ENCODE results near the gene FSD2.
"Not testable (repeated sequence)": the region's sequence is repeated elsewhere in the genome, so short reads cannot be mapped to it uniquely, and the experiment has no call there.

The FSD2 gene

DNA sequence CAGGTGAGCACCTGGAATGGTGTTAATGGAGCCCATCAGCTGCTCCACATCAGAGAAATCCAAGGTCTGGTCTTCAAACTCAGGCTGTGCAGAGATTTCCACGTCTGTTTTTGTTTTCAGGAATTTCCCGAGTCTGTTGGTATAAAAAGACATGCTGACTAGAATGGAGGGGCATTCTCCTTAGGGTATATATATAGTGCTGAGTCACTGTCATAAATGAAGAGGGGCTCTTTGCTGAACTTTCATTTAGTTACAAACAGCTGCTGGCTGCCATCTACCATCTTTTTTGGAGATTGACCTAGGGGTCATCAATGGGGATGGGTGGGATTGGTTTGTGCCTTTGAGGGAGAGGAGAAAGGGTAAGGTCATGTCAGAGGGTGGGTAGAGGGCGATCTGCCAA is 27.1 kb downstream of the FSD2 start:
- H3K27me3 ChIP-seq (ENCODE audit: control insufficient read depth, insufficient read depth, low read length), result no peaks in the 10 kb centered on the region
- H3K4me1 ChIP-seq (ENCODE audit: control insufficient read depth, insufficient read depth, low read length), result no peaks in the 10 kb centered on the region
- no peak overlapping the region for H3K9ac ChIP-seq (ENCODE audit: low read depth, low read length)
- no peaks in the 10 kb centered on the region for H3K9me3 ChIP-seq (ENCODE audit: control insufficient read depth, insufficient read depth, low read length)
- H3K4me3 ChIP-seq (ENCODE audit: low read depth, low read length), result no peak overlapping the region
- H3K36me3 ChIP-seq (ENCODE audit: control insufficient read depth, insufficient read depth, low read length), result no peaks in the 10 kb centered on the region

DNA sequence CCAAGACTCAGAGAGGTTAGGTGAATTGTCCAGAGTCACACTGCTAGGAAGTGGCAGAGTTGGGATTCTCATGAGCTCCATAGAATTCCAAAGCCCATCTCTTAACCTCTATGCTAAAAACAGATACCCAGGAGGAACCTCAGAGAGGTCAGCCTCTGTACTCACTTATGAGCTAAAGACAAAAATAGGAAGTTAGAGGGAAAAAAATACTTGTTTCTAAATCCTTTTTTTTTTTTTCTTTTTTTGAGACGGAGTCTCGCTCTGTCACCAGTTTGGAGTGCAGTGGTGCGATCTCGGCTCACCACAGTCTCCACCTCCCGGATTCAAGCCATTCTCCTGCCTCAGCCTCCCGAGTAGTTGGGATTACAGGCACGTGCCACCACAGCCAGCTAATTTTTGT is 31.4 kb downstream of the FSD2 start:
- Histone ChIP-seq H3K4me1 (ENCODE audit: control insufficient read depth, insufficient read depth, low read length) (no peaks in the 10 kb centered on the region), H3K9ac (ENCODE audit: low read depth, low read length) (no peak overlapping the region), H3K9me3 (ENCODE audit: control insufficient read depth, insufficient read depth, low read length) (no peaks in the 10 kb centered on the region), H3K27me3 (ENCODE audit: control insufficient read depth, insufficient read depth, low read length) (no peaks in the 10 kb centered on the region), H3K36me3 (ENCODE audit: control insufficient read depth, insufficient read depth, low read length) (no peaks in the 10 kb centered on the region), H3K4me3 (ENCODE audit: low read depth, low read length) (no peak overlapping the region)

DNA sequence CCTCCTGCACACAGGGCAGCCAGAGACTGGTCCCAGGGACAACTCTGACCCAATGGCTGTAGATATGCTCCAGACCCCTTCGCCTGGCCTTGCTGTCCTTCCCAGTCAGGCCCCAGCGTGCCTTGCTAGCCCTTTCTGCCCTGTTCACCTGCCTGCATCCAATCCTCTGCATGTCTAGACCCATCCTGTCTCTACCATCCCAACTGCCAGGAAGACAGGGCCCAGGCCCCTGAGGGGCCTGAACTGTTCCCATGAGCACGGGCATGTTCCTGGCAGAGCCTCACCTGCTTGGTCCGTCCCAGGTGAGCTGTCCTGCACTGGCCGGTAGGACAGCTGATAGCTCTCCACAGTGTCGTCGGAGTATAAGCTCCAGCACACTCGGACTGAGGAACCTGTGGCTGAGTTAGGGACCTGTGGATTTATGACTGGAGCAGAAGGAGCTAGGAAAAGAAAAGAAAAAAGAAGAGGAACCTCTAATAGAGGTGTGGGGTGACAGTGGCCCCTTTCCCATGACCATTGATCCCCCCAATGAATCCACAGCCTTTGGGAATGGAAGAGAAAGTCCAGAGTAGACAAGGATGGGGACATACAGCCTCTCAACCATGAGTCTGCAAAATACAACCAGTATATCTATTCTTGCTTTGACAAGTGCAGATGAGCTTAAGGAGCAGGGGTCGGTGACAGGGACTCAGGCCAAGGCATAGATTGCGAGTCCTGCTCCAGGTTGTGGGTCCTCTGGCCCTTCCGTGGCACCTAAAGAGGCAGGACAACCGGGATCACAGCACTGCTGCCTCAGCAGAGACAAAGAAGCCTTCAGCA is 33.9 kb downstream of the FSD2 start:
- H3K36me3 ChIP-seq (ENCODE audit: control insufficient read depth, insufficient read depth, low read length), result no peaks in the 10 kb centered on the region
- no peak overlapping the region for H3K9ac ChIP-seq (ENCODE audit: low read depth, low read length)
- no peaks in the 10 kb centered on the region for H3K4me1 ChIP-seq (ENCODE audit: control insufficient read depth, insufficient read depth, low read length)

DNA sequence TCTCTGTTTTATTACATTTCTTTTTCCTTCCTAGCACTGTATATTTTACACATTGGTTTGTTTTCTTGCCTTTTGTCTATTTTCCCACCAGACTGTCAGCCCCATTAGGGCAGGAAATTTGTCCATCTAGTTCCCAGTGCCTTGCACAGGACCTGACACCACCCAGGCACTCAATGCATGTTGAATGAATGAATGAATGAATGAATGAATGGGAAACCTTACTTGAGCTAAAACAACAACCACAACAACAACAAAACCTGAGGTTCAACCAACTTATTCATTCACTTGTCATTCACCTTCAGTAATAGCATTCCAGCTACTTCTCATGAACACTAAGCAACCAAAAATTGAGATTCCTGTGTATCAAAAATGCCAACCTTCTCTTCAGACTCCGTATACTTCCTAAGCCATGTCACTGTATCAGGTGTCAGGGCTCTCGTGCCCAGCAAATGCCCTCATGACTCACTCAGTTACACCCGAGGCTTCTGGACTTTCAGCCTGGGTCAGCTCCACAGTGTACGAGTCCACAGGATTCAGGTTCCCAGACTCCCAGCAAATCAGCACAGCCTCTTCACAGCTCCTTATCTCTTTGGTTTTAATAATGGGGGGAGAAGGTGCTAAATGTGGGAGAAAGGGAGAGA is 37.3 kb downstream of the FSD2 start:
- Histone ChIP-seq H3K4me1 (ENCODE audit: control insufficient read depth, insufficient read depth, low read length) (no peaks in the 10 kb centered on the region), H3K9ac (ENCODE audit: low read depth, low read length) (no peak overlapping the region), H3K4me3 (ENCODE audit: low read depth, low read length) (no peak overlapping the region), H3K9me3 (ENCODE audit: control insufficient read depth, insufficient read depth, low read length) (no peaks in the 10 kb centered on the region), H3K27me3 (ENCODE audit: control insufficient read depth, insufficient read depth, low read length) (no peaks in the 10 kb centered on the region), H3K36me3 (ENCODE audit: control insufficient read depth, insufficient read depth, low read length) (no peaks in the 10 kb centered on the region)

More for the DNA sequence above, 33.9 kb downstream of the FSD2 start:
- Histone ChIP-seq H3K9me3 (ENCODE audit: control insufficient read depth, insufficient read depth, low read length) (no peaks in the 10 kb centered on the region), H3K27me3 (ENCODE audit: control insufficient read depth, insufficient read depth, low read length) (no peaks in the 10 kb centered on the region), H3K4me3 (ENCODE audit: low read depth, low read length) (no peak overlapping the region)

DNA sequence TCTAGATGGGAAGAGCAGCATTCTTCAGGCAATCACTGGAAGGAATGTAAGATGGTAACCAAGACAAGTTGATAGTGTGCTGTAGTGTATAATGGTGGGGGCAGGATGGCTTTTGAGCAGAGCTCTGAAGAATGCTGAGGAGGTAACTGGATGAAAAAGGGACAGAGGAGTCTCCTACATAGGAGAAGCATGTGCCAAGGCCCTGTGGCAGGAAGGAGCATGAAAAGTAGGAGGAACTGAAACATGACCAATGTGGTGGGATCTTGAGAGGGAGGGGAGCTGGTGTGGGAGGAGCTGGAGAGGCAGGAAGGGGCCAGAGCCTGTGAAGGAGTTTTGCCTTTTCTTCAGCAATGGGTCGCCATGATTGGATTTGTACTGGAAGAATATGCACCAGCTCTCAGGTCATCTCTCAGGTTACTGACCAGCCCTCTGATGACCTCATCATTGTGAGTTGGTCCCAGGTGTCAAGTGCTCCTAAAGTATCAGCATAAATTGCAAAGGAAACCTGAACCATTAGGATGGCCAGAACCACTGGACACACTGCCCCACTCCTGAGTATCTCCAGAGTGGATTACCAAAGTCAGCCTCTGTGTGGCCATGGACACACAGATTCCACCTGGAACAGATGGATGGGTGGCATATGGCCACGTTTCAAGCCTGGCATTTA is 38.6 kb downstream of the FSD2 start:
- Histone ChIP-seq H3K9ac (ENCODE audit: low read depth, low read length) (no peak overlapping the region), H3K4me3 (ENCODE audit: low read depth, low read length) (no peak overlapping the region), H3K36me3 (ENCODE audit: control insufficient read depth, insufficient read depth, low read length) (no peaks in the 10 kb centered on the region), H3K9me3 (ENCODE audit: control insufficient read depth, insufficient read depth, low read length) (no peaks in the 10 kb centered on the region), H3K27me3 (ENCODE audit: control insufficient read depth, insufficient read depth, low read length) (no peaks in the 10 kb centered on the region), H3K4me1 (ENCODE audit: control insufficient read depth, insufficient read depth, low read length) (no peaks in the 10 kb centered on the region)

DNA sequence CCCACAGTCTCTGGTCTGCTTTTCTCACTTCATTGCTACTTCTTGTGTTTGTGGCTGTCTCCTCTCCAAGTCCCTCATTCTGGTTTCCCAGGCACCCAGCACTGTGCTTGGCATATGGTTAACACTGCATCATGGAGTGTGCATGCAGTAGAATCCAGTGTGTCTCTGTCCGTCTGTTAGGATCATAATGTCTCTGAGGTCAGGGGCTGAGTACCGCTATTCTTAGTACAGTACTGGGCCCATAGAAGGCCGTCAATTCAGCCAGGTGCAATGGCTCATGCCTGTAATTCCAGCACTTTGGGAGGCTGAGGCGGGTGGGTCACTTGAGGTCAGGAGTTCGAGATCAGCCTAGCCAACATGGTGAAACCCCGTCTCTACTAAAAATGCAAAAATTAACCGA is 39.7 kb downstream of the FSD2 start:
- H3K4me1 ChIP-seq (ENCODE audit: control insufficient read depth, insufficient read depth, low read length); H3K27me3 ChIP-seq (ENCODE audit: control insufficient read depth, insufficient read depth, low read length); H3K4me3 ChIP-seq (ENCODE audit: low read depth, low read length); H3K9ac ChIP-seq (ENCODE audit: low read depth, low read length); H3K36me3 ChIP-seq (ENCODE audit: control insufficient read depth, insufficient read depth, low read length); H3K9me3 ChIP-seq (ENCODE audit: control insufficient read depth, insufficient read depth, low read length): not testable (repeated sequence)

DNA sequence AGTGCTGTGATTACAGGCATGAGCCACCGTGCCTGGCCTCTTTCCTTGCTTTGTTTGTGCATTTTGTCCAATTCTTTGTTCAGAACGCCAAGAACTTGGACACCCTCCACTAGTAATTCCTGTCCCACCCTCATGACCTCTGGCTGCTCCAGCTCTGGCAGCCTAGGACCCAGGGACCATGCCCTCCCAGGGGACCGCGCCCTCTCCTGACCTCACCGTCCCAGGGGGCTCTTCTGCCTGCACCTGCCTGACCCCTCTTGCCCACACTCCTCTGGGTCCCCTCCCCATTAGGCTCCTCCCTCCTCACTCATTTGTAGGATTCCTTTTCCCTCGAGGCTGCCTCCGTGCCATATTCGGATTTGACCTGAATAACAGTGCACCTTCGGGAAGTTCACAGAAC is 41.1 kb downstream of the FSD2 start:
- H3K9me3 ChIP-seq (ENCODE audit: control insufficient read depth, insufficient read depth, low read length), result no peaks in the 10 kb centered on the region
- no peaks in the 10 kb centered on the region for H3K4me1 ChIP-seq (ENCODE audit: control insufficient read depth, insufficient read depth, low read length)
- H3K36me3 ChIP-seq (ENCODE audit: control insufficient read depth, insufficient read depth, low read length), result peaks cover 4% of the 10 kb centered on the region
- H3K27me3 ChIP-seq (ENCODE audit: control insufficient read depth, insufficient read depth, low read length), result no peaks in the 10 kb centered on the region
- no peak overlapping the region for H3K9ac ChIP-seq (ENCODE audit: low read depth, low read length)
- no peak overlapping the region for H3K4me3 ChIP-seq (ENCODE audit: low read depth, low read length)

DNA sequence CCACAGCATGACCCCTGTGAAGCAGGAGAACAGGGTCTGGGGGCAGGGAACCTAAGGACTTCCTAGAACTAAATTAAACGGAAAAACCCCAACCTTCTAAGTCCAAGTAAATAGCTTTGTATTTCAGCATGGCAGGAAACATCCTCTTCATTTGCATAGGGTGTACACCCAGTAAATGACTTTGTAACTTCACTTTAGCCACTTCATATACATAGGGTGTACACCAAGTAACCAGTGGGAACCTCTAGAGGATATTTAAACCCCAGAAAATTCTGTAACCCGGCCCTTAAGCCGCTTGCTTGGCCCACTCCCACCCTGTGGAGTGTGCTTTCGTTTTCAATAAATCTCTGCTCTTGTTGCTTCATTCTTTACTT is 41.8 kb downstream of the FSD2 start:
- H3K36me3 ChIP-seq (ENCODE audit: control insufficient read depth, insufficient read depth, low read length), result peaks cover 4% of the 10 kb centered on the region
- no peak overlapping the region for H3K4me3 ChIP-seq (ENCODE audit: low read depth, low read length)
- no peaks in the 10 kb centered on the region for H3K27me3 ChIP-seq (ENCODE audit: control insufficient read depth, insufficient read depth, low read length)
- H3K4me1 ChIP-seq (ENCODE audit: control insufficient read depth, insufficient read depth, low read length), result no peaks in the 10 kb centered on the region
- no peaks in the 10 kb centered on the region for H3K9me3 ChIP-seq (ENCODE audit: control insufficient read depth, insufficient read depth, low read length)
- no peak overlapping the region for H3K9ac ChIP-seq (ENCODE audit: low read depth, low read length)

DNA sequence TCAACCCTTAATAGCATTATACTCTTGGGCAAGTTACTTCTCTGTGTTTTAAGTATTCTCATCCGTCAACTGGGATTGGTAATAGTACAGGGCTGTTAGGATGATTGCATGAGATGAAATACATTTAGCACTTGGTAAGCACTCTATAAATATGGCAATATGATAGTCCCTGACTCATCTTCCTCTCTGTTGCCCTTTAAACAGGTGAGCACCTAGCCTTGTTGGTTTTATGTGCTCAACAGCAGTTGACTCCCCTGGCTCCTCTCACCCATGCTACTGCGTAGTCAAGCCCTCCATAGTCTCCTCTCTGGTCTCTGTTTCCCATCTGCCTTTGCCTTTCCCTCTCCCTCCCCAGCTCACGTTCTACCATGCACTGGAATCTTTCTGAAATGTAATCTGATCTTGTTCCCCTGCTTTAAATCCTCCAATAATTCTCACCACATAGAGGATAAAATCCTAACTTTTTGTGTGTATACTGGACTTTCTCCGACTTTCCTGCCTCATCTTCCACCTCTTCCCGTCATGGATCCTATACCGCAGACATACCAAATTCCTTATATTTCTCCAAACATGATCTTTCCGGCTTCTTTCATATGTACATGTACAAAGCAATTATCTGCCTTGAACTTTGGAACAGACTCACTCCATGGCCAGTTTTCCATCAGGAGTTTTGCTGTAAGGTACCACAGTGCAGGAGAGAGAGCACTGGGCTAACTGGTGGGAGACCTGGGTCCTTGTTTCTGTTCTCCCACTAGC is 42.3 kb downstream of the FSD2 start:
- no peak overlapping the region for H3K9ac ChIP-seq (ENCODE audit: low read depth, low read length)
- H3K36me3 ChIP-seq (ENCODE audit: control insufficient read depth, insufficient read depth, low read length), result peaks cover 6% of the 10 kb centered on the region
- H3K9me3 ChIP-seq (ENCODE audit: control insufficient read depth, insufficient read depth, low read length), result no peaks in the 10 kb centered on the region
- H3K27me3 ChIP-seq (ENCODE audit: control insufficient read depth, insufficient read depth, low read length), result no peaks in the 10 kb centered on the region
- H3K4me1 ChIP-seq (ENCODE audit: control insufficient read depth, insufficient read depth, low read length), result no peaks in the 10 kb centered on the region
- no peak overlapping the region for H3K4me3 ChIP-seq (ENCODE audit: low read depth, low read length)

DNA sequence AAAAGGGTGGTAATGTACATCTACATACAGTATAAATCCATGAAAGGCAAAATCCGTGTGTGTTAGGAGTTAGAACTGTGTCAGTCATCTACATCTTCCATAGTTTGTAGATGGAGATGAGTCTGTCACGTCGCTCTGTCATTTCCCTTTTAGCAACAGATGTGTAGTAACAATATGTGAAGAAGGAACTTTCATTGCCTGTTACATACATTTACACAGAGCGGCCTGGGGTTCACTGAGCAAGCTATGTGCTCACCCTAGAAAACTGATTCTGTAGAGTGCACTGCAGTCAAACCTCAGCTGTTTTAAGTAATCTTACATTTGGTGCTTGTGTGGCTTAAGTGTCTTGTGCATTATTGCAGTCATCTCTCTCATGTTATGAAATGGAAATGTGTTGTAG is 54.6 kb downstream of the FSD2 start:
- Histone ChIP-seq H3K27me3 (ENCODE audit: control insufficient read depth, insufficient read depth, low read length) (no peaks in the 10 kb centered on the region), H3K36me3 (ENCODE audit: control insufficient read depth, insufficient read depth, low read length) (peaks cover 3% of the 10 kb centered on the region), H3K9ac (ENCODE audit: low read depth, low read length) (peak overlapping the region; percentile 29), H3K9me3 (ENCODE audit: control insufficient read depth, insufficient read depth, low read length) (no peaks in the 10 kb centered on the region), H3K4me3 (ENCODE audit: low read depth, low read length) (peak overlapping the region; percentile 76), H3K4me1 (ENCODE audit: control insufficient read depth, insufficient read depth, low read length) (peaks cover 2% of the 10 kb centered on the region)

DNA sequence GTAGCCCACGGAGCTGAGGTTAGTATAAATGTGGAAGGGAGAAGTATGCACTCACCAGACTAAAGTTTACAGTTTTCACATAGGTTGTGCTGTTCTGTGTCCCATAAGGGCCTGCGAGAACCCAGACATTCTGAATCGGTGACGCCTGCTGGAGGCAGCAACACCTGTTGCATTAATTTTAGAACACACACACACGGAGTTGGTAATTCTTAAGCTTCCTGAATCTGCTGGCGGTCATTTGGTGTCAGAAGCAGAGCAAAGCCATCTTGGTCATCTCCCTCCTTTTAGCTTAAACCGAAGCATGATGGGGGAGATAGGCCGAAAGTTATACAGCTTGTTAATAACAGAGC is 55.1 kb downstream of the FSD2 start:
- peaks cover 2% of the 10 kb centered on the region for H3K4me1 ChIP-seq (ENCODE audit: control insufficient read depth, insufficient read depth, low read length)
- peak overlapping the region; percentile 76 for H3K4me3 ChIP-seq (ENCODE audit: low read depth, low read length)
- H3K9me3 ChIP-seq (ENCODE audit: control insufficient read depth, insufficient read depth, low read length), result no peaks in the 10 kb centered on the region
- peak overlapping the region; percentile 29 for H3K9ac ChIP-seq (ENCODE audit: low read depth, low read length)
- H3K27me3 ChIP-seq (ENCODE audit: control insufficient read depth, insufficient read depth, low read length), result no peaks in the 10 kb centered on the region
- H3K36me3 ChIP-seq (ENCODE audit: control insufficient read depth, insufficient read depth, low read length), result peaks cover 3% of the 10 kb centered on the region
